ENCODE results near the gene DOCK9. TPM values are rescaled to one million over a fixed set of nuclear protein-coding genes. Genes with fewer than 3 reads are reported as not detected.

DOCK9 gene
- polyA plus RNA-seq, 1 experiment, result 14.5 TPM

DNA sequence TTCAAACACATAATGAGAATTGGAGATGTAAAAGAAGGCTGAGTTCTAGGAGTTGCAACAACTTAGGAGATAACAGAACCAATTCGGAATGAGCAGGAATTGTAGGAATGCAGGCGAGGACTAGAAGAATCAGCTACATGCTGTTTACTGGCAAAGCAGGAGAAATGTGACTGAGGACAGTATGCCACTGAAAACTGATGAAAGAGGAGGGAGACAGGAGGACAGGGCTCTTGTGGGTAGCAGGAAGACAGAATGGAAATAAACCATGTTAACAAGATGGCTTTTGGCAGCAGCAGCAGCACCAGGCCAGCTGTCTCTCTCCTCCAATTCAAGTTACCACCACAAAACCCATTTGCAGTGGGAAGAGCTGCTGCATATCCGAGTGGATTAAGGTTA lies 134.4 kb downstream of the DOCK9 start:
- POLR2A ChIA-PET, result interaction anchor here (0.7 kb wide), 1 partner anchor 355 kb away, joined by 3 read pairs; no protein-coding TSS in a partner anchor
- H3K36me3 ChIP-seq (ENCODE audit: control insufficient read depth, insufficient read depth, low read length), result no peaks in the 10 kb centered on the region
- no peak overlapping the region for H3K4me3 ChIP-seq (ENCODE audit: low read depth, low read length)
- TF ChIP-seq CTCF (IDR thresholded peaks at IDR 0.05; ENCODE audit: insufficient read depth, low read depth, low read length), result no peak
- no peaks in the 10 kb centered on the region for H3K27me3 ChIP-seq (ENCODE audit: control insufficient read depth, insufficient read depth, low read length)
- no peak for DNase-seq (ENCODE audit: low read depth)
- CTCF ChIA-PET, result interaction anchor here (0.6 to 3.8 kb wide), 19 partner anchors 8 to 987 kb away, joined by 3 to 25 read pairs (median 4); no protein-coding TSS in a partner anchor

- ChIA-PET CTCF (interaction anchor here (0.6 to 3.8 kb wide), 22 partner anchors 8 to 987 kb away, joined by 3 to 25 read pairs (median 4); no protein-coding TSS in a partner anchor), POLR2A (interaction anchor here (0.7 kb wide), 1 partner anchor 354 kb away, joined by 3 read pairs; no protein-coding TSS in a partner anchor)
- peak; percentile 19 for DNase-seq (ENCODE audit: low read depth)
- no peaks in the 10 kb centered on the region for H3K36me3 ChIP-seq (ENCODE audit: control insufficient read depth, insufficient read depth, low read length)
- TF ChIP-seq CTCF (IDR thresholded peaks at IDR 0.05; ENCODE audit: insufficient read depth, low read depth, low read length), result peak; percentile 94
- no peak overlapping the region for H3K4me3 ChIP-seq (ENCODE audit: low read depth, low read length)
- no peaks in the 10 kb centered on the region for H3K27me3 ChIP-seq (ENCODE audit: control insufficient read depth, insufficient read depth, low read length)
Observed at GRCh38 chr13:98842858-98843481, 134.9 kb downstream of the DOCK9 start.

DNA sequence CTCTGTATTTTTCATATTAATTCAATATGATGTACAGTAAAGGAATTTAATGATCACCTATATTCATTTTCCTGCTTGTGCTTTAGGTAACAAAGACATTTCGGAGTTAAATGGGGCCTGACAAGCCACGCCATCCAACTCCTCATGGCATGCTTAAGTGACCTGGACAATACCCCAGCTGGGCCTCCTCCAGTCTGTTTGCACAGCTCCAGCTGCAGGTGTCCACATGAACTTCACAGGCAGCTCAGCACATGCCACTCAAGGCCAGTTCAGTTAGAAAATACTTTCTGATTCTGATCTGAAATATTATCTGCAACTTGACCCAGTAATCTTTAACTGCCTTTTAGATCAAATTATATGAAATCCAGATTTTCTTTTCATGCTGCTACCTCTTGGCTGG lies 135.8 kb downstream of the DOCK9 start:
- Histone ChIP-seq H3K27me3 (ENCODE audit: control insufficient read depth, insufficient read depth, low read length) (no peaks in the 10 kb centered on the region), H3K4me3 (ENCODE audit: low read depth, low read length) (no peak overlapping the region), H3K36me3 (ENCODE audit: control insufficient read depth, insufficient read depth, low read length) (no peaks in the 10 kb centered on the region)
- DNase-seq (ENCODE audit: low read depth), result no peak
- POLR2A ChIA-PET, result no interaction called here
- CTCF ChIA-PET, result interaction anchor here (1.2 to 3.8 kb wide), 8 partner anchors 10 to 397 kb away, joined by 4 to 25 read pairs (median 5); no protein-coding TSS in a partner anchor
- TF ChIP-seq CTCF (IDR thresholded peaks at IDR 0.05; ENCODE audit: insufficient read depth, low read depth, low read length), result no peak

DNA sequence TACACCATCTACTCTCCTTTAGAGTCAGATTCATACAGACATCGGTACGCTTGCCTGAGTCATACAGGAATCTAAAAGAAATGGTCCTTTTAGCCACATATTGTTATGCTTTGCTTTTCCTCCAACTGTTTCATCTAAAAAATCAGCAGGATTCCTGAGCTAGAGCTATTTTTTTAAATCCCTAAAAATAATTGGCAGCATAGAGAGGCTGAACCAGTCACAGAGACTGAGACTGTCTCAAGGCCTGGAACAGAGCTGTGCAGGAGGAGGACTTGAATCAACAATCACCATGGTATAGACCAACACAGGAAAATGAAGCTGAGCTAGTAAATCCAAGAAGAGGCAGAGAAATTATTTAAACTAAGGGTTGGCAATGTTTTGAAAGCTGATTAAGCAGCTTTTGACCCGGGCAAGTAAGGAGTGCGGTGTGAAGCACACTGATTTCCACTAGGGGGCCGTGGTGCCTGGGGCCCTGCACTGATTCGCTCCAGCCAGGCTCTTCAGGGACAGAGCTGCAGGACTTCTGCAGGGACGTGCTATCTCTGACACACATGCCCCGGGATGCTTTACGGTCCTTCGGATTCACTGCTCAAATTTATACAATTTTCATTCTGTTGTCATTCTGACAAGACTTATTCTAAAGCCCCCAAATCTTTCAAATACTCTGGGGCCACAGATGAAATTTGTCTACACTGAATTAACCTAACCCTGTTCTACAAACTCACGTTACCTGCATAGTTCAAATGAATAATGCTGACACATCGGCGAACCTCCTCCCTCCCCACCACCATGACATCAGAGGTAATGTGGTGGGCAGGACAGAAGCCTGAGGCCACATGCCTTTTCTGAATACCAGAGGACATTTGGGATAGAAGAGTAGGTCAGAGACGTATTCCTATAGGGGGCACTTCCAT lies 137.8 kb downstream of the DOCK9 start:
- no peak for DNase-seq (ENCODE audit: low read depth)
- Histone ChIP-seq H3K4me3 (ENCODE audit: low read depth, low read length) (no peak overlapping the region), H3K36me3 (ENCODE audit: control insufficient read depth, insufficient read depth, low read length) (no peaks in the 10 kb centered on the region), H3K27me3 (ENCODE audit: control insufficient read depth, insufficient read depth, low read length) (no peaks in the 10 kb centered on the region)
- peak; percentile 96 for TF ChIP-seq CTCF (IDR thresholded peaks at IDR 0.05; ENCODE audit: insufficient read depth, low read depth, low read length)
- CTCF ChIA-PET, result interaction anchor here (0.6 to 3.5 kb wide), 23 partner anchors 8 to 713 kb away, joined by 3 to 37 read pairs (median 4); no protein-coding TSS in a partner anchor
- POLR2A ChIA-PET, result no interaction called here

- no peak for DNase-seq (ENCODE audit: low read depth)
- no peaks in the 10 kb centered on the region for H3K27me3 ChIP-seq (ENCODE audit: control insufficient read depth, insufficient read depth, low read length)
- POLR2A ChIA-PET, result no interaction called here
- no peak for TF ChIP-seq CTCF (IDR thresholded peaks at IDR 0.05; ENCODE audit: insufficient read depth, low read depth, low read length)
- CTCF ChIA-PET, result interaction anchor here (2.4 to 3.5 kb wide), 2 partner anchors 11 kb away, joined by 6 to 37 read pairs; no protein-coding TSS in a partner anchor
- no peak overlapping the region for H3K4me3 ChIP-seq (ENCODE audit: low read depth, low read length)
- no peaks in the 10 kb centered on the region for H3K36me3 ChIP-seq (ENCODE audit: control insufficient read depth, insufficient read depth, low read length)
Observed at GRCh38 chr13:98838776-98839175, 139.1 kb downstream of the DOCK9 start.

All from BJ (cell line).